ENCODE data around the gene RANBP17. TPM values are rescaled to one million over a fixed set of nuclear protein-coding genes. Genes with fewer than 3 reads are reported as not detected.

Gene RANBP17
- total and polyA plus RNA-seq, 2 of the 4 experiments (the other 2 are of a cell fraction): 8.2 to 29.0 TPM

- H2AK5ac ChIP-seq (ENCODE audit: low read depth, low read length): no peak overlapping the region
- no peak overlapping the region for H3K4ac ChIP-seq (ENCODE audit: low read depth, low read length)
- H3K23ac ChIP-seq (ENCODE audit: low read depth, low read length): no peak overlapping the region
- no peak overlapping the region for H2BK5ac ChIP-seq (ENCODE audit: low read depth, low read length, poor library complexity, severe bottlenecking)
- intact Hi-C loops (cut with micrococcal nuclease): no loop called here
- 0 out of 2 replicates have a peak overlapping the region, but pooled peaks have one; percentile 31 for H3K18ac ChIP-seq (ENCODE audit: low read depth, low read length)
- WGBS, 2 experiments (ENCODE audit: extremely low coverage in 2 of 2, insufficient read length in 1 of 2): no CpG with 5 or more reads among the region's 2 CpGs
- H3K9me3 ChIP-seq (ENCODE audit: control insufficient read depth, insufficient read depth, low read length): no peaks in the 10 kb centered on the region
- H3K14ac ChIP-seq (replicated peaks; ENCODE audit: low read depth, low read length): no peak overlapping the region
- no peak overlapping the region for H3K9ac ChIP-seq (ENCODE audit: low read depth, low read length)
- no peak overlapping the region for H4K5ac ChIP-seq (ENCODE audit: low read depth, low read length)
- H2AFZ ChIP-seq (replicated peaks; ENCODE audit: low read length, poor library complexity): no peak overlapping the region
- no peak overlapping the region for H3K4me2 ChIP-seq (ENCODE audit: low read depth, low read length)
- peaks cover 4% of the 10 kb centered on the region; the same call in 1 of the 2 replicates for H3K4me1 ChIP-seq (ENCODE audit: control insufficient read depth, insufficient read depth, low read length)
- no peak for TF ChIP-seq CHD1 (IDR thresholded peaks at IDR 0.05; ENCODE audit: low read depth, low read length)
- TF ChIP-seq RCOR1 (IDR thresholded peaks at IDR 0.05; ENCODE audit: insufficient replicate concordance, low read length): no peak
- no peak for TF ChIP-seq CTCF (conservative IDR thresholded peaks at IDR 0.05; ENCODE audit: low read depth, low read length)
- no peak for TF ChIP-seq CEBPB (IDR thresholded peaks at IDR 0.05; ENCODE audit: low read depth, low read length)
- no peak for TF ChIP-seq NFE2L2 (IDR thresholded peaks at IDR 0.05; ENCODE audit: low read depth, low read length)
- TF ChIP-seq SMC3 (IDR thresholded peaks at IDR 0.05; ENCODE audit: low read depth, low read length): no peak
- no peak for TF ChIP-seq MAFK (IDR thresholded peaks at IDR 0.05; ENCODE audit: low read depth, low read length)
- TF ChIP-seq USF2 (IDR thresholded peaks at IDR 0.05; ENCODE audit: low read depth, low read length): no peak
- H2BK15ac ChIP-seq (ENCODE audit: low read depth, low read length): no peak overlapping the region
- no peak overlapping the region for H2BK120ac ChIP-seq (ENCODE audit: low read depth, low read length)
- H3K9me1 ChIP-seq (ENCODE audit: insufficient read depth, low read length): no peaks in the 10 kb centered on the region
- no peaks in the 10 kb centered on the region for H4K20me1 ChIP-seq (ENCODE audit: insufficient read depth, low read length)
- H2BK20ac ChIP-seq (ENCODE audit: low read depth, low read length): no peak overlapping the region
- BruUV-seq (replicated peaks): no TSS peak
- no peaks in the 10 kb centered on the region for H3K27me3 ChIP-seq (ENCODE audit: control insufficient read depth, insufficient read depth, low read length)
- no peak overlapping the region for H2AK9ac ChIP-seq (replicated peaks; ENCODE audit: low read depth, low read length, poor library complexity)
- no peak overlapping the region for H3K56ac ChIP-seq (ENCODE audit: extremely low read depth, insufficient read depth, low read length)
- dilution Hi-C loops (cut with HindIII; ENCODE audit: low sequenced_read_pairs, unreplicated experiment): no loop called here
- in situ Hi-C loops (cut with MboI; ENCODE audit: low sequenced_read_pairs): no loop called here
- ChIA-PET CTCF (interaction anchor here (1.2 kb wide), 1 partner anchor 9 kb away, joined by 3 read pairs; no protein-coding TSS in a partner anchor), POLR2A (ENCODE audit: unreplicated experiment) (no interaction called here)
- H3K4me3 ChIP-seq (ENCODE audit: insufficient read depth, low read depth, low read length): no peak overlapping the region
- 0 out of 2 replicates have a peak, but pooled peaks cover 1% of the 10 kb centered on the region for H3K36me3 ChIP-seq (ENCODE audit: control insufficient read depth, insufficient read depth, low read length)
- H3K79me1 ChIP-seq (ENCODE audit: low read depth in 1 of 2, low read length in 2 of 2): peaks cover 0 to 13% of the 10 kb centered on the region in 2 experiments; a peak in 3 of 4 replicates
- H4K8ac ChIP-seq (ENCODE audit: low read depth in 2 of 2, low read length in 2 of 2): no peak overlapping the region
- DNase-seq (no peak), ATAC-seq (ENCODE audit: low read depth) (no peak)
- no peak overlapping the region for H4K91ac ChIP-seq (ENCODE audit: insufficient read depth, low read depth, low read length)
- H3K27ac ChIP-seq (ENCODE audit: insufficient read depth, low read length): no peak overlapping the region
Observed at GRCh38 chr5:170894665-170895064, 32.8 kb downstream of the RANBP17 start.

All from IMR-90 (cell line).